ENCODE data around the gene MARK3. TPM values are rescaled to one million over a fixed set of nuclear protein-coding genes. Genes with fewer than 3 reads are reported as not detected.

MARK3 gene
- total RNA-seq, 1 donor from 2014 or later = 138 TPM

GRCh38 chr14:103535081-103535890 is 150.1 kb downstream of the MARK3 start:
- no peak overlapping the region for H3K4me3 Mint-ChIP-seq (ENCODE audit: low read depth)
- no peak for DNase-seq (ENCODE audit: low spot score, unreplicated experiment)
- H3K27ac Mint-ChIP-seq = no peak overlapping the region
- no peak for TF ChIP-seq CTCF (IDR thresholded peaks at IDR 0.05; ENCODE audit: unreplicated experiment)
- no peaks in the 10 kb centered on the region for H3K36me3 Mint-ChIP-seq (ENCODE audit: insufficient read depth)
- H3K4me1 Mint-ChIP-seq (ENCODE audit: low read depth) = peaks cover 1% of the 10 kb centered on the region
- H3K27me3 Mint-ChIP-seq = no peaks in the 10 kb centered on the region
- no peaks in the 10 kb centered on the region for H3K9me3 Mint-ChIP-seq (ENCODE audit: low read depth)

- Mint-ChIP-seq H3K36me3 (ENCODE audit: insufficient read depth) (no peaks in the 10 kb centered on the region), H3K27ac (peak overlapping the region; percentile 59), H3K4me3 (ENCODE audit: low read depth) (no peak overlapping the region), H3K27me3 (no peaks in the 10 kb centered on the region), H3K9me3 (ENCODE audit: low read depth) (no peaks in the 10 kb centered on the region), H3K4me1 (ENCODE audit: low read depth) (no peaks in the 10 kb centered on the region)
- no peak for TF ChIP-seq CTCF (IDR thresholded peaks at IDR 0.05; ENCODE audit: unreplicated experiment)
- DNase-seq (ENCODE audit: low spot score, unreplicated experiment) = no peak
Observed at GRCh38 chr14:103535891-103536565, 150.8 kb downstream of the MARK3 start.

- H3K4me1 Mint-ChIP-seq (ENCODE audit: low read depth) = no peaks in the 10 kb centered on the region
- H3K36me3 Mint-ChIP-seq (ENCODE audit: insufficient read depth) = no peaks in the 10 kb centered on the region
- no peak for DNase-seq (ENCODE audit: low spot score, unreplicated experiment)
- TF ChIP-seq CTCF (IDR thresholded peaks at IDR 0.05; ENCODE audit: unreplicated experiment) = no peak
- no peaks in the 10 kb centered on the region for H3K27me3 Mint-ChIP-seq
- H3K9me3 Mint-ChIP-seq (ENCODE audit: low read depth) = no peaks in the 10 kb centered on the region
- no peak overlapping the region for H3K27ac Mint-ChIP-seq
- H3K4me3 Mint-ChIP-seq (ENCODE audit: low read depth) = no peak overlapping the region
Observed at GRCh38 chr14:103536693-103537092, 151.5 kb downstream of the MARK3 start.

- peak overlapping the region; percentile 62 for H3K27ac Mint-ChIP-seq
- H3K4me3 Mint-ChIP-seq (ENCODE audit: low read depth) = no peak overlapping the region
- H3K9me3 Mint-ChIP-seq (ENCODE audit: low read depth) = no peaks in the 10 kb centered on the region
- no peaks in the 10 kb centered on the region for H3K36me3 Mint-ChIP-seq (ENCODE audit: insufficient read depth)
- no peak for DNase-seq (ENCODE audit: low spot score, unreplicated experiment)
- TF ChIP-seq CTCF (IDR thresholded peaks at IDR 0.05; ENCODE audit: unreplicated experiment) = no peak
- no peaks in the 10 kb centered on the region for H3K4me1 Mint-ChIP-seq (ENCODE audit: low read depth)
- no peaks in the 10 kb centered on the region for H3K27me3 Mint-ChIP-seq
Observed at GRCh38 chr14:103537175-103537990, 152.2 kb downstream of the MARK3 start.
